Fibroblast of lung (primary cell): Measurements from ENCODE around the gene DOK1.

Source experiments
- CTCF ChIP-seq, 2 donors: IDR thresholded peaks in 1 of 2; conservative IDR thresholded peaks in 1 of 2; 1 replicate in 1 of 2; 2 replicates in 1 of 2; pipeline ENCODE4 v1.5.1; 2011 to 2012; ENCODE audit warnings: low read length in 2 of 2, control low read depth in 1 of 2, inconsistent platforms in 1 of 2, low read depth in 1 of 2, mild to moderate bottlenecking in 1 of 2
- EZH2 ChIP-seq: IDR thresholded peaks from 2 replicates; pipeline ENCODE4 v1.5.1; 2012; ENCODE audit warnings: low read length, control low read depth, mild to moderate bottlenecking; ENCODE audit errors: missing control alignments

- TF ChIP-seq CTCF (conservative IDR thresholded peaks at IDR 0.05 in 1 of 2, IDR thresholded peaks at IDR 0.05 in 1 of 2; ENCODE audit: low read depth in 1 of 2, low read length in 2 of 2), result no peak
- no peak for TF ChIP-seq EZH2
Measured at GRCh38 chr2:74571058-74571457, 16.5 kb downstream of the DOK1 start.
